GM12872 (cell line): Measurements from ENCODE around the gene TMOD4.

Experiments
- CTCF ChIP-seq: IDR thresholded peaks from 3 replicates; pipeline ENCODE4 v1.5.1; 2011; ENCODE audit warnings: low read depth, mild to moderate bottlenecking, low read length, moderate library complexity; ENCODE audit not compliant: insufficient read depth

TMOD4 gene

GRCh38 chr1:151198254-151199127 lies 22.7 kb upstream of the TMOD4 start, which contains the start of gene PIP5K1A:
TSS of gene PIP5K1A (plus strand) at chr1:151198552. CDS start at chr1:151198997, 445 bp downstream.
- TF ChIP-seq CTCF: no peak

- TF ChIP-seq CTCF: no peak
Measured at GRCh38 chr1:151197863-151198253, 22.1 kb upstream of the TMOD4 start.

GRCh38 chr1:151196292-151196800 lies 20.6 kb upstream of the TMOD4 start:
- TF ChIP-seq CTCF: peak; percentile 47; the same call in 2 of the 3 replicates

- TF ChIP-seq CTCF: no peak
Measured at GRCh38 chr1:151193856-151194255, 18.1 kb upstream of the TMOD4 start.

- no peak for TF ChIP-seq CTCF
Measured at GRCh38 chr1:151193304-151193703, 17.5 kb upstream of the TMOD4 start.

GRCh38 chr1:151192047-151192446 lies 16.3 kb upstream of the TMOD4 start:
- TF ChIP-seq CTCF: no peak

GRCh38 chr1:151189637-151190445 lies 14.1 kb upstream of the TMOD4 start, which contains the start of gene VPS72:
TSS of gene VPS72 (minus strand) at chr1:151190197. CDS start at chr1:151190121, 76 bp downstream.
- no peak for TF ChIP-seq CTCF
